ENCODE measurements around the gene RXYLT1. TPM values are rescaled to one million over a fixed set of nuclear protein-coding genes. Genes with fewer than 3 reads are reported as not detected.

RXYLT1 gene
- total RNA-seq, 4 donors from 2014 or later: 6.9 to 16.7 (median 13.0) TPM

- WGBS, 2 donors: 42 to 72% methylated on average over 1 of the region's 1 CpG
- peaks cover 0 to 16% (median 0%) of the 10 kb centered on the region in 3 donors for H3K9me3 ChIP-seq
- no peak overlapping the region for H3K27ac ChIP-seq
- intact Hi-C loops (cut with DNase I): no loop called here
- H3K4me3 ChIP-seq: no peak overlapping the region
- H3K27me3 ChIP-seq: no peaks in the 10 kb centered on the region
- H3K36me3 ChIP-seq: no peaks in the 10 kb centered on the region
- no peak for TF ChIP-seq CTCF (IDR thresholded peaks at IDR 0.05)
- no peak for TF ChIP-seq POLR2A (IDR thresholded peaks at IDR 0.05)
- DNase-seq: no peak
- no peaks in the 10 kb centered on the region for H3K4me1 ChIP-seq
These were observed 13.2 kb upstream of the RXYLT1 start for GRCh38 chr12:63766498-63766897.

GRCh38 chr12:63770375-63770774 is 9.3 kb upstream of the RXYLT1 start:
- intact Hi-C loops (cut with DNase I): no loop called here
- H3K4me1 ChIP-seq: no peaks in the 10 kb centered on the region
- H3K36me3 ChIP-seq: no peaks in the 10 kb centered on the region
- peaks cover 0 to 16% (median 0%) of the 10 kb centered on the region in 3 donors for H3K9me3 ChIP-seq
- H3K27ac ChIP-seq: no peak overlapping the region
- DNase-seq: no peak
- 87 to 88% methylated on average over 1 of the region's 1 CpG for WGBS, 2 donors
- no peak for TF ChIP-seq CTCF (IDR thresholded peaks at IDR 0.05)
- no peak for TF ChIP-seq POLR2A (IDR thresholded peaks at IDR 0.05)
- H3K4me3 ChIP-seq: no peak overlapping the region
- peaks cover 0 to 6% (median 0%) of the 10 kb centered on the region in 4 donors for H3K27me3 ChIP-seq

- Histone ChIP-seq H3K27ac (no peak overlapping the region), H3K4me3 (no peak overlapping the region), H3K9me3 (no peaks in the 10 kb centered on the region), H3K36me3 (peaks cover 0 to 4% (median 0%) of the 10 kb centered on the region in 3 donors), H3K4me1 (peaks cover 0 to 19% (median 3%) of the 10 kb centered on the region in 3 donors), H3K27me3 (peaks cover 0 to 4% (median 0%) of the 10 kb centered on the region in 4 donors)
- TF ChIP-seq POLR2A (IDR thresholded peaks at IDR 0.05): no peak
- 81 to 85% methylated on average over 1 of the region's 1 CpG for WGBS, 2 donors
- intact Hi-C loops (cut with DNase I): no loop called here
- DNase-seq: no peak
These were observed 2.4 kb upstream of the RXYLT1 start for GRCh38 chr12:63777340-63777739.

- no peaks in the 10 kb centered on the region for H3K27me3 ChIP-seq
- intact Hi-C loops (cut with DNase I): no loop called here
- 78 to 100% methylated on average over 1 of the region's 1 CpG for WGBS, 2 donors
- TF ChIP-seq POLR2A (IDR thresholded peaks at IDR 0.05): no peak
- TF ChIP-seq CTCF (IDR thresholded peaks at IDR 0.05): no peak
- H3K27ac ChIP-seq: no peak overlapping the region
- no peaks in the 10 kb centered on the region for H3K9me3 ChIP-seq
- DNase-seq: no peak
- peaks cover 0 to 53% (median 0%) of the 10 kb centered on the region in 3 donors for H3K36me3 ChIP-seq
- H3K4me1 ChIP-seq: peaks cover 0 to 19% (median 3%) of the 10 kb centered on the region in 3 donors
- no peak overlapping the region for H3K4me3 ChIP-seq
These were observed 2.8 kb downstream of the RXYLT1 start for GRCh38 chr12:63782466-63782865.

GRCh38 chr12:63787306-63787705 is 7.6 kb downstream of the RXYLT1 start:
- Histone ChIP-seq H3K4me3 (no peak overlapping the region), H3K4me1 (no peaks in the 10 kb centered on the region), H3K27me3 (no peaks in the 10 kb centered on the region), H3K36me3 (peaks cover 0 to 98% (median 0%) of the 10 kb centered on the region in 3 donors), H3K27ac (no peak overlapping the region), H3K9me3 (no peaks in the 10 kb centered on the region)
- 95 to 97% methylated on average over 3 of the region's 3 CpGs for WGBS, 2 donors
- no peak for DNase-seq
- intact Hi-C loops (cut with DNase I): no loop called here
- TF ChIP-seq POLR2A (IDR thresholded peaks at IDR 0.05) (no peak), CTCF (IDR thresholded peaks at IDR 0.05) (no peak)

- no peak overlapping the region for H3K4me3 ChIP-seq
- intact Hi-C loops (cut with DNase I): no loop called here
- no peak overlapping the region for H3K27ac ChIP-seq
- H3K9me3 ChIP-seq: no peaks in the 10 kb centered on the region
- no peaks in the 10 kb centered on the region for H3K27me3 ChIP-seq
- no peak for DNase-seq
- H3K4me1 ChIP-seq: no peaks in the 10 kb centered on the region
- TF ChIP-seq POLR2A (IDR thresholded peaks at IDR 0.05): no peak
- no peak for TF ChIP-seq CTCF (IDR thresholded peaks at IDR 0.05)
- H3K36me3 ChIP-seq: peaks cover 0 to 74% (median 0%) of the 10 kb centered on the region in 3 donors
- 85 to 93% methylated on average over 4 of the region's 4 CpGs for WGBS, 2 donors
These were observed 10.9 kb downstream of the RXYLT1 start for GRCh38 chr12:63790608-63790945.
